PFSK-1 (cell line): Measurements from ENCODE around the gene CSGALNACT2.

Experiments
- FOXP2 ChIP-seq: optimal IDR thresholded peaks from 2 replicates; pipeline ENCODE3; 2011; ENCODE audit warnings: borderline replicate concordance, control low read depth, inconsistent platforms; ENCODE audit not compliant: insufficient read depth; ENCODE audit errors: extremely low read length, extremely low read depth
- POLR2AphosphoS5 ChIP-seq: IDR thresholded peaks from 2 replicates; pipeline ENCODE4 v1.6.1; 2012; ENCODE audit warnings: low read depth, mild to moderate bottlenecking, control low read depth, low read length, moderate library complexity
- REST ChIP-seq, 2 experiments: IDR thresholded peaks; 2 replicates each; pipeline versions ENCODE4 v1.6.1 to v1.8.0; 2011 to 2012; ENCODE audit warnings: low read depth in 2 of 2, low read length in 2 of 2, control low read depth in 1 of 2, inconsistent platforms in 1 of 2, mild to moderate bottlenecking in 1 of 2, moderate library complexity in 1 of 2; ENCODE audit not compliant: insufficient read depth in 1 of 2
- SIN3A ChIP-seq: IDR thresholded peaks from 2 replicates; pipeline ENCODE4 v1.6.1; 2012; ENCODE audit warnings: mild to moderate bottlenecking, low read length, moderate library complexity, borderline replicate concordance; ENCODE audit not compliant: insufficient read depth
- TAF1 ChIP-seq: IDR thresholded peaks from 2 replicates; pipeline ENCODE4 v1.6.1; 2012; ENCODE audit warnings: low read length, control low read depth, borderline replicate concordance; ENCODE audit not compliant: insufficient read depth

CSGALNACT2 gene

GRCh38 chr10:43212043-43212721 is 73.9 kb downstream of the CSGALNACT2 start:
- TF ChIP-seq TAF1 = no peak
- no peak for TF ChIP-seq FOXP2
- TF ChIP-seq POLR2AphosphoS5 = no peak
- no peak for TF ChIP-seq SIN3A

GRCh38 chr10:43214071-43214955 is 76.1 kb downstream of the CSGALNACT2 start:
- no peak for TF ChIP-seq FOXP2
- TF ChIP-seq SIN3A = no peak
- no peak for TF ChIP-seq POLR2AphosphoS5
- no peak for TF ChIP-seq TAF1
- no peak for TF ChIP-seq REST (IDR thresholded peaks at IDR 0.05; ENCODE audit: insufficient read depth in 1 of 2, low read depth in 2 of 2, low read length in 2 of 2)

GRCh38 chr10:43214956-43215561 is 76.8 kb downstream of the CSGALNACT2 start:
- no peak for TF ChIP-seq POLR2AphosphoS5
- no peak for TF ChIP-seq SIN3A
- TF ChIP-seq REST (IDR thresholded peaks at IDR 0.05; ENCODE audit: insufficient read depth in 1 of 2, low read depth in 2 of 2, low read length in 2 of 2) = no peak
- no peak for TF ChIP-seq FOXP2
- no peak for TF ChIP-seq TAF1

GRCh38 chr10:43215758-43216455 is 77.7 kb downstream of the CSGALNACT2 start:
- no peak for TF ChIP-seq SIN3A
- no peak for TF ChIP-seq REST (IDR thresholded peaks at IDR 0.05; ENCODE audit: insufficient read depth in 1 of 2, low read depth in 2 of 2, low read length in 2 of 2)
- TF ChIP-seq FOXP2 = no peak
- no peak for TF ChIP-seq TAF1
- TF ChIP-seq POLR2AphosphoS5 = no peak
